NCI-H1092 (cell line): ENCODE data around the gene PRR30.

Source experiments
- DNase-seq: peaks from one replicate; lab custom pipeline; 2025; lab: John Stamatoyannopoulos, UW

PRR30 gene

GRCh38 chr2:27097341-27097740, 41.9 kb downstream of the PRR30 start:
- DNase-seq, result no peak

- no peak for DNase-seq
Measured at GRCh38 chr2:27096748-27097297, 42.4 kb downstream of the PRR30 start.

GRCh38 chr2:27095745-27096651, 43.2 kb downstream of the PRR30 start:
- no peak for DNase-seq

- DNase-seq, result no peak
Measured at GRCh38 chr2:27095427-27095744, 43.8 kb downstream of the PRR30 start.

GRCh38 chr2:27094353-27094984, 44.7 kb downstream of the PRR30 start:
- DNase-seq, result no peak

- no peak for DNase-seq
Measured at GRCh38 chr2:27093430-27094352, 45.5 kb downstream of the PRR30 start.

- no peak for DNase-seq
Measured at GRCh38 chr2:27092696-27093429, 46.3 kb downstream of the PRR30 start.

- DNase-seq, result no peak
Measured at GRCh38 chr2:27091746-27092695, 47.2 kb downstream of the PRR30 start.

- DNase-seq, result no peak
Measured at GRCh38 chr2:27089111-27089954, 49.9 kb downstream of the PRR30 start.

- no peak for DNase-seq
Measured at GRCh38 chr2:27088634-27089033, 50.6 kb downstream of the PRR30 start.

- DNase-seq, result no peak
Measured at GRCh38 chr2:27087823-27088410, 51.3 kb downstream of the PRR30 start.
